Activated CD4-positive, alpha-beta T cell treated with anti-CD3 and anti-CD28 coated beads for 24 hours (primary cell): ENCODE measurements around the gene PNMT.

Source experiments
- DNase-seq, 2 donors: peaks; one replicate each; pipeline ENCODE4 v3.0.0-alpha.2; 2020; ENCODE audit warnings: low read depth in 2 of 2

PNMT gene, protein sequence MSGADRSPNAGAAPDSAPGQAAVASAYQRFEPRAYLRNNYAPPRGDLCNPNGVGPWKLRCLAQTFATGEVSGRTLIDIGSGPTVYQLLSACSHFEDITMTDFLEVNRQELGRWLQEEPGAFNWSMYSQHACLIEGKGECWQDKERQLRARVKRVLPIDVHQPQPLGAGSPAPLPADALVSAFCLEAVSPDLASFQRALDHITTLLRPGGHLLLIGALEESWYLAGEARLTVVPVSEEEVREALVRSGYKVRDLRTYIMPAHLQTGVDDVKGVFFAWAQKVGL

DNA sequence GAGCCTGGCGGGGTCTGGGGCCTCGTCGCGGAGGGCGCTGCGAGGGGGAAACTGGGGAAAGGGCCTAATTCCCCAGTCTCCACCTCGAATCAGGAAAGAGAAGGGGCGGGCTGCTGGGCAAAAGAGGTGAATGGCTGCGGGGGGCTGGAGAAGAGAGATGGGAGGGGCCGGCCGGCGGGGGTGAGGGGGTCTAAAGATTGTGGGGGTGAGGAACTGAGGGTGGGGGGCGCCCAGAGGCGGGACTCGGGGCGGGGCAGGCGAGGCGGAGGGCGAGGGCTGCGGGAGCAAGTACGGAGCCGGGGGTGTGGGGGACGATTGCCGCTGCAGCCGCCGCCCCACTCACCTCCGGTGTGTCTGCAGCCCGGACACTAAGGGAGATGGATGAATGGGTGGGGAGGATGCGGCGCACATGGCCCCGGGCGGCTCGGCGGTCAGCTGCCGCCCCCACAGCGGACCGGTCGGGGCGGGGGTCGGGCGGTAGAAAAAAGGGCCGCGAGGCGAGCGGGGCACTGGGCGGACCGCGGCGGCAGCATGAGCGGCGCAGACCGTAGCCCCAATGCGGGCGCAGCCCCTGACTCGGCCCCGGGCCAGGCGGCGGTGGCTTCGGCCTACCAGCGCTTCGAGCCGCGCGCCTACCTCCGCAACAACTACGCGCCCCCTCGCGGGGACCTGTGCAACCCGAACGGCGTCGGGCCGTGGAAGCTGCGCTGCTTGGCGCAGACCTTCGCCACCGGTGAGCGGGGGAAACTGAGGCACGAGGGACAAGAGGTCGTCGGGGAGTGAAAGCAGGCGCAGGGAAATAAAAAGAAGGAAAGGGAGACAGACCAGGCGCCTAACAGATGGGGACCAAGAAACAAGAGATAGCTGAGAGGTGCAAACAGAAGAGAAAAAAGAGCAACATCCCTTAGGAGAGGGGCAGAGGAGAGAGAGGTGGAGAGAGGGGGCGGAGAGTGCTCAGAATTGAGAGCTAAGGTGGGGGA lies at the start of gene PNMT:
TSS of gene PNMT (plus strand) at position 509 of the 980 bp plus-strand sequence. CDS start at position 532, 23 bp downstream.
- DNase-seq: peak; percentile 41 to 69

GRCh38 chr17:39618956-39619785 lies 49.1 kb upstream of the PNMT start:
- no peak for DNase-seq

DNA sequence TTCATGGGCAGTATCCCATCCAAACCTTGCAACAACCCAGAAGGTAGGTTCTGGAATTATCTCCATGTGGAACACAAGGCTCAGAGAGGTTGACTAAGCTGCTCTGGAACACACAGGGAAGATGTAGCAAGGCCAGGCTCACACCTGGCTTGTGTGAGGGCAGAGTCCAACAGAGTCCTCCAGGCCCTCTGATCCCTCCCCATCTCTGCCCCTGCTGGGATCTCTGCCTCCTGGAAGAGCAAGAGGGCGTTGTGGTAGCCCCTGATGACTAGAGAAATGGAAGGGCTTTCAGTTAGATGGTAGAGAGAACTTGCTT lies 48.5 kb upstream of the PNMT start:
- no peak for DNase-seq

- DNase-seq: peak; percentile 83 to 86
Measured at GRCh38 chr17:39621523-39622379, 46.5 kb upstream of the PNMT start.

- no peak for DNase-seq
Measured at GRCh38 chr17:39622380-39623006, 45.8 kb upstream of the PNMT start.

DNA sequence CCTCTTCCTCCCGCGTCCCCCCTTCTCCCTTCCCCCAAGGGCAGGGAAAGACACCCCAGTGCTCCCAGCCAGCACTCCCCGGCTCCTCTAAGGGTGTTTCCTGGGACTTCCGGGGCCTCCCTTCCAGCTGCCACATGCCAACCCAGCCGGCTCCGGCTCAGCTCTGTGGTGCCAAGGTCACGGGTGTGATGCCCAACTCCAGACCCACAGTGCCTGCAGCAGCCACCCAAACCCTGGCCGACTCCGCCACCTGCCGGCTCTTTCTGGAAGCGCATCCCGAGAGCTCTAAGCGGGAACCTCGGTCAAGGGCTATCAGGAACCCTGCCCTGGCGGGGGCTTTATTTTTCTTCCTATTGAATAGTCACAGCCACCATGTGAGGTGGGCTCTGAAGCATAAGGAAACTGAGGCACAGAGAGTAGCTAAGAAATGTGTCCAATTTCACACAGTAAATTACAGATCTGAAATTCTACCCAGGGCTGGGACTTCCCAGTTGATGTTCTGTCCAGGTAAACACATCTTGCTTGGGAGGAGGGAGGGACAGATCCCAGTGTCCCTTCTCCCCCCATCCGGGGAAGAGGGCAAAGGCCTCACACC lies 44.8 kb upstream of the PNMT start:
- peak; percentile 85 to 91 for DNase-seq

- no peak for DNase-seq
Measured at GRCh38 chr17:39624313-39624712, 43.9 kb upstream of the PNMT start.

GRCh38 chr17:39625198-39625785 lies 43.0 kb upstream of the PNMT start:
- no peak for DNase-seq

GRCh38 chr17:39626171-39627046 lies 41.8 kb upstream of the PNMT start, which contains the start of gene PPP1R1B:
TSS of gene PPP1R1B (plus strand) at chr17:39626952. CDS start at chr17:39627393, 441 bp downstream.
- no peak for DNase-seq

GRCh38 chr17:39627047-39627711 lies 41.1 kb upstream of the PNMT start:
- DNase-seq: no peak

DNA sequence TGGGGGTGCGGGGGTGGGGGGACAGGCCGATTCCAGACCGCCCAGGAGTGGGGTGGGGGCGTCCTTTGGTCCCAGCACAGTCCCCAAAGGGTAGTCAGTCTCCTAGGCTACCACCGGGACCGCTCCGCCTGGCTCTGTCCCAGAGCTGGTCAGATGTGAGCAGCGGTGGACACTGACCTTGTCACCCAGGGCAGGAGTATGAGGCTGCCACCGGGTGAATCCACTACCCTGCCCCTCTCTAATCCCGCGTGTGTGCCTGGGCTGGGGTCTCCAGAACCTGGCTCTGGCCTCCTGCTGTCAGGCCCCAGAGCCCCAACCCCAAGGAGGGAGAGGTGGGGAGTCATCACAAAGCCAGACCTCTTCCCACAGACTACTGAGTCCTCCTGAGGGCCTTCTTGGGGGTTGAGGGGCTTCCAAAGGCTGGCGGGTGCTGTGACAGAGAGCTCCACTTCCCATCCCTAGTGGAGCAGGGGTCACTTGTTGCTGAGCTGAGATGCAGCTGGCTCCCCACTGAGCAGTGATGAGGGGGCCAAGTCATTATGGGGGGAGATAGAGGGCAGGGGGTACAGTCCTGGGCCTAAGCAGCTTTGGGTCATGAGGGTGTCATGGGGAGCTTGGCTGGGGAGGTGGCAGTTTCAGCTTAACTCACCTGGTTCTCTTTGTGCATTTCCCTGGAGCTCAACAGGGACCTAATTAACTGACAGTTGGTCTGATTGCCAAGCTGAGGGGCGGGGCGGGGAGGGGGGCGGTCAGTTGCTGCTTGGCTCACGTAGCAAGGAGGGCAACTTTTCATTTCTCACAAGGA lies 40.3 kb upstream of the PNMT start:
- DNase-seq: no peak

- no peak for DNase-seq
Measured at GRCh38 chr17:39628655-39629493, 39.4 kb upstream of the PNMT start.

DNA sequence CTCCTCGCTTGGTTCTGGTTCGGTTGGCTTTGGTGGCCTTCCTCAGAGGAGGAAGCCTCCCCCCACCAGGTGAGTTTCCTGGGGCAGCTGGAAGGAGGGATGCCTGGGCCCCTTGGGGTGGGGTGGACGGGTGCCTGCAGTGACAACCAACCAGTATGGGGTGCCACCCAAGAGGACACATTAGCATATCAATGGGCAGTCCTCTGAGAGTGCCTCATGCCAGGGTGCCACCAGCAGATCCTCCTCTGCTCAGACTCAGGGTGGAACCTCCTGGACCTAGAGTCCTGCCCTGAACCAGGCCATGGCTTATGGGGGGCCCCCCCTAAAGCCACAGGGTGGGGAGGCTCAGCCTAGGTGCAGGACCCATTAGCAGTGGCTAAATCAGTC lies 38.8 kb upstream of the PNMT start:
- no peak for DNase-seq

DNA sequence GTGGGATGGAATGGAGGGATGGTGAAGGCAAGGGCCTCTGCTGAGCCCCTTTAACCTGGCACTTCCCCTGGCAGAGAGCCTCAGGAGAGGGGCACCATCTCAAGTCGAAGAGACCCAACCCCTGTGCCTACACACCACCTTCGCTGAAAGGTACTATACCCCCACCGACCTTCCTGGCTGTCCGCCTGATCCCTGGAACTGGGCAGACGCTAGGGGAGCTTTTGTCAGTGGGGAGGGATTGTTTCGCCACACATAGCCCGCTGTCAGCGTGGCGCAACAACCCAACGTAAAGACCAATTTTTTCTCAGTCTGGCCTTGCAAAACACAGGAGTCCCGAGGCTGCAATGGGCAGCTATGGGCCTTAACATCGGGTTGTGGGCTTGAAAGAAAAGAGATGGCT lies 38.4 kb upstream of the PNMT start:
- no peak for DNase-seq

GRCh38 chr17:39631403-39631802 lies 36.9 kb upstream of the PNMT start:
- DNase-seq: no peak

- DNase-seq: no peak
Measured at GRCh38 chr17:39632153-39632941, 35.9 kb upstream of the PNMT start.
